Endothelial cell of umbilical vein (primary cell): ENCODE results near the gene HDHD5. TPM values are rescaled to one million over a fixed set of nuclear protein-coding genes. Genes with fewer than 3 reads are reported as not detected.
A peak's percentile ranks its signal among the peaks of the same experiment; 100 is the strongest.

ENCODE experiments used
- BruUV-seq: library from RNA; stranded (reverse); fragments of 400-500 nt; replicated peaks from 2 replicates; lab custom pipeline; 2021; lab: Mats Ljungman, UMichigan
- CTCF ChIA-PET: fragments of 300-600, 350-600 bp; sonication (Branson Sonifier 250); formaldehyde crosslinking; loops from one replicate; lab custom pipeline; 2021; ENCODE audit warnings: antibody characterized with exemption, inconsistent platforms; lab: Charles Lee
- POLR2A ChIA-PET: fragments of 300-600, 350-600 bp; sonication (Branson Sonifier 250); formaldehyde crosslinking; loops from one replicate; lab custom pipeline; 2021; ENCODE audit warnings: antibody characterized with exemption, inconsistent platforms; lab: Charles Lee
- DNase-seq: peaks from one replicate; pipeline ENCODE4 v3.0.0-alpha.2; 2011; ENCODE audit warnings: low read depth, low spot score
- FAIRE-seq: peaks from 2 replicates; lab custom pipeline; 2011; peaks lifted over from hg19 to GRCh38; lab: Jason Lieb, UNC
- H2AFZ ChIP-seq: 2 replicates; pipeline ENCODE4 v1.6.0; 2012; ENCODE audit warnings: low read depth, low read length, control low read depth, inconsistent platforms
- H3K27ac ChIP-seq: 2 replicates; pipeline ENCODE4 v1.5.1; 2011; ENCODE audit warnings: low read depth, mild to moderate bottlenecking, control low read depth, low read length, moderate library complexity; ENCODE audit not compliant: insufficient read depth
- H3K27me3 ChIP-seq, 2 experiments: 2 replicates each; pipeline versions ENCODE4 v1.6.0 to v1.6.1; 2011; ENCODE audit warnings: low read length in 2 of 2, mixed read lengths in 1 of 2; ENCODE audit not compliant: control insufficient read depth in 2 of 2, insufficient read depth in 2 of 2
- H3K36me3 ChIP-seq, 2 experiments: 2 replicates in 1 of 2; 3 replicates in 1 of 2; pipeline ENCODE4 v1.5.1; 2011; ENCODE audit warnings: low read length in 2 of 2, mild to moderate bottlenecking in 1 of 2, moderate library complexity in 1 of 2; ENCODE audit not compliant: control insufficient read depth in 2 of 2, insufficient read depth in 2 of 2; ENCODE audit errors: extremely low read depth in 1 of 2
- H3K4me1 ChIP-seq: 3 replicates; pipeline ENCODE4 v1.5.1; 2011; ENCODE audit warnings: mild to moderate bottlenecking, low read length; ENCODE audit not compliant: control insufficient read depth, insufficient read depth; ENCODE audit errors: extremely low read depth
- H3K4me2 ChIP-seq: 2 replicates; pipeline ENCODE4 v1.6.1; 2011; ENCODE audit warnings: low read length, control low read depth, mixed read lengths; ENCODE audit not compliant: insufficient read depth
- H3K4me3 ChIP-seq, 3 experiments: fragments of 200-600 bp in 1 of 3; sonication (generic), shearing (Covaris generic) in 1 of 3; replicated peaks in 1 of 3; 2 replicates each; pipeline ENCODE4 v1.5.1; 2011 to 2016; ENCODE audit warnings: control low read depth in 3 of 3, low read length in 3 of 3, mild to moderate bottlenecking in 2 of 3, inconsistent platforms in 1 of 3, low read depth in 1 of 3, moderate library complexity in 1 of 3; ENCODE audit not compliant: insufficient read depth in 1 of 3
- H3K79me2 ChIP-seq: 2 replicates; pipeline ENCODE4 v1.6.0; 2012; ENCODE audit warnings: low read length, inconsistent platforms; ENCODE audit not compliant: control insufficient read depth, insufficient read depth
- H3K9ac ChIP-seq: replicated peaks from 2 replicates; pipeline ENCODE3; 2011; ENCODE audit warnings: low read length, control low read depth; ENCODE audit not compliant: insufficient read depth; ENCODE audit errors: extremely low read depth
- H3K9me1 ChIP-seq: replicated peaks from 3 replicates; pipeline ENCODE4 v1.6.0; 2011; ENCODE audit warnings: mild to moderate bottlenecking, low read length; ENCODE audit not compliant: control insufficient read depth, insufficient read depth; ENCODE audit errors: extremely low read depth
- H3K9me3 ChIP-seq: replicated peaks from 2 replicates; pipeline ENCODE4 v1.5.1; 2012; ENCODE audit warnings: low read length, inconsistent platforms; ENCODE audit not compliant: control insufficient read depth, insufficient read depth
- H4K20me1 ChIP-seq: replicated peaks from 2 replicates; pipeline ENCODE3; 2011; ENCODE audit warnings: mild to moderate bottlenecking, low read length; ENCODE audit not compliant: control insufficient read depth, insufficient read depth; ENCODE audit errors: extremely low read depth
- CTCF ChIP-seq, 2 donors: IDR thresholded peaks; 1 replicate in 1 of 2; 2 replicates in 1 of 2; pipeline ENCODE4 v1.5.1; 2011; ENCODE audit warnings: low read length in 2 of 2, mild to moderate bottlenecking in 2 of 2, moderate library complexity in 2 of 2, control low read depth in 1 of 2, inconsistent platforms in 1 of 2, low read depth in 1 of 2; ENCODE audit not compliant: insufficient read depth in 1 of 2; ENCODE audit errors: extremely low read depth in 1 of 2
- EZH2 ChIP-seq: IDR thresholded peaks from 2 replicates; pipeline ENCODE4 v1.6.1; 2012; ENCODE audit warnings: borderline replicate concordance, low read depth, mild to moderate bottlenecking, moderate library complexity, low read length, inconsistent platforms; ENCODE audit not compliant: severe bottlenecking
- FOS ChIP-seq: IDR thresholded peaks from 2 replicates; pipeline ENCODE4 v1.6.1; 2011; ENCODE audit warnings: mild to moderate bottlenecking, low read length, moderate library complexity, borderline replicate concordance; ENCODE audit not compliant: insufficient read depth
- GATA2 ChIP-seq: IDR thresholded peaks from 2 replicates; pipeline ENCODE4 v1.7.0; 2011; ENCODE audit warnings: low read depth, mild to moderate bottlenecking, moderate library complexity, mixed read lengths, low read length; ENCODE audit not compliant: insufficient read length, insufficient read depth
- JUN ChIP-seq: IDR thresholded peaks from 2 replicates; pipeline ENCODE4 v1.6.1; 2011; ENCODE audit warnings: borderline replicate concordance, low read depth; ENCODE audit not compliant: insufficient read length, insufficient read depth
- MAX ChIP-seq: IDR thresholded peaks from 2 replicates; pipeline ENCODE4 v1.6.1; 2011; ENCODE audit not compliant: insufficient read depth, insufficient read length
- MYC ChIP-seq: IDR thresholded peaks from one replicate; pipeline ENCODE4 v1.6.1; 2011; ENCODE audit warnings: mild to moderate bottlenecking, low read depth, low read length
- POLR2A ChIP-seq: IDR thresholded peaks from 2 replicates; pipeline ENCODE4 v1.6.1; 2012; ENCODE audit warnings: low read depth, mild to moderate bottlenecking, control low read depth, low read length
- POLR2AphosphoS5 ChIP-seq: IDR thresholded peaks from 2 replicates; pipeline ENCODE4 v1.6.1; 2012; ENCODE audit warnings: low read depth, mild to moderate bottlenecking, control low read depth, low read length, moderate library complexity; ENCODE audit not compliant: insufficient read depth
- dilution Hi-C: fragments of 300-500 bp; cut with MboI; formaldehyde crosslinking; loops from one replicate; pipeline ENCODE4 v1.15.0; 2019; ENCODE audit warnings: low sequenced_read_pairs; ENCODE audit not compliant: extremely low pct_ligation_motif_present
- intact Hi-C: fragments of 100-400 bp; cut with micrococcal nuclease; formaldehyde crosslinking; loops from one replicate; pipeline ENCODE4 v1.10.0; 2022
- polyA plus RNA-seq, 4 experiments: library from polyadenylated mRNA; depleted of rRNA in 3 of 4; stranded (reverse) in 3 of 4; unstranded in 1 of 4; fragments of >200 nt; gene quantifications; 2 replicates each; pipeline versions ENCODE4 v1.2.1 to v1.2.3, GENCODE V29; 2011 to 2012; ENCODE audit warnings: missing spikeins in 1 of 4
- total RNA-seq: library from RNA; stranded (reverse); gene quantifications from 2 replicates; pipeline ENCODE4 v1.2.3, GENCODE V29; 2021

Gene HDHD5
- total and polyA plus RNA-seq, 2 donors (not counting 3 experiments of a cell fraction or from before 2014, with no cell fraction given): 28.1 to 54.1 TPM

GRCh38 chr22:17158176-17158567 is 905 bp downstream of the HDHD5 start:
- POLR2A ChIA-PET: no interaction called here
- peak overlapping the region; percentile 46 for H2AFZ ChIP-seq
- H3K9me1 ChIP-seq: no peaks in the 10 kb centered on the region
- H4K20me1 ChIP-seq: no peaks in the 10 kb centered on the region
- dilution Hi-C loops (no loop called here), intact Hi-C loops (no loop called here)
- no TSS peak for BruUV-seq
- CTCF ChIA-PET: interaction anchor here (1.4 to 9.1 kb wide), 3 partner anchors 13 to 344 kb away, joined by 4 to 77 read pairs (median 21); no protein-coding TSS in a partner anchor
- no peaks in the 10 kb centered on the region for H3K27me3 ChIP-seq
- DNase-seq (no peak), FAIRE-seq (peak; percentile 52)
- peaks cover 27% of the 10 kb centered on the region for H3K79me2 ChIP-seq
- H3K4me3 ChIP-seq: peak overlapping the region; percentile 38 to 57 (median 57)
- no peaks in the 10 kb centered on the region for H3K36me3 ChIP-seq
- peaks cover 15% of the 10 kb centered on the region for H3K4me1 ChIP-seq
- H3K9me3 ChIP-seq: no peaks in the 10 kb centered on the region
- peak overlapping the region; percentile 36 for H3K27ac ChIP-seq
- peak overlapping the region; percentile 58 for H3K9ac ChIP-seq
- peak overlapping the region; percentile 50 for H3K4me2 ChIP-seq
- no peak for TF ChIP-seq POLR2AphosphoS5
- TF ChIP-seq POLR2A: no peak
- no peak for TF ChIP-seq JUN
- TF ChIP-seq EZH2: no peak
- TF ChIP-seq FOS: no peak
- TF ChIP-seq CTCF (IDR thresholded peaks at IDR 0.05; ENCODE audit: extremely low read depth in 1 of 2, insufficient read depth in 1 of 2, low read depth in 1 of 2, low read length in 2 of 2): no peak
- no peak for TF ChIP-seq MYC
- TF ChIP-seq MAX: no peak
- no peak for TF ChIP-seq GATA2
